ENCODE results near the gene DDX59.
A peak's percentile ranks its signal among the peaks of the same experiment; 100 is the strongest.
"Not testable (repeated sequence)": the region's sequence is repeated elsewhere in the genome, so short reads cannot be mapped to it uniquely, and the experiment has no call there.

The DDX59 gene

GRCh38 chr1:200670242-200671118 lies 773 bp upstream of the DDX59 start:
- peak; percentile 82 for DNase-seq (ENCODE audit: low spot score)

- DNase-seq (ENCODE audit: low spot score): peak; percentile 5
These were observed 993 bp downstream of the DDX59 start for GRCh38 chr1:200668514-200669313.

- DNase-seq (ENCODE audit: low spot score): no peak
These were observed 3.4 kb downstream of the DDX59 start for GRCh38 chr1:200666309-200666708.

- no peak for DNase-seq (ENCODE audit: low spot score)
These were observed 3.8 kb downstream of the DDX59 start for GRCh38 chr1:200665861-200666260.

- DNase-seq (ENCODE audit: low spot score): no peak
These were observed 9.0 kb downstream of the DDX59 start for GRCh38 chr1:200660719-200661118.

GRCh38 chr1:200659269-200659668 lies 10.4 kb downstream of the DDX59 start:
- peak; percentile 48 for DNase-seq (ENCODE audit: low spot score)

- DNase-seq (ENCODE audit: low spot score): no peak
These were observed 11.5 kb downstream of the DDX59 start for GRCh38 chr1:200658037-200658818.

- DNase-seq (ENCODE audit: low spot score): no peak
These were observed 15.0 kb downstream of the DDX59 start for GRCh38 chr1:200654660-200655059.

- DNase-seq (ENCODE audit: low spot score): no peak
These were observed 16.7 kb downstream of the DDX59 start for GRCh38 chr1:200653022-200653462.

- no peak for DNase-seq (ENCODE audit: low spot score)
These were observed 17.3 kb downstream of the DDX59 start for GRCh38 chr1:200652378-200652777.

GRCh38 chr1:200646515-200646914 lies 23.2 kb downstream of the DDX59 start:
- DNase-seq (ENCODE audit: low spot score): no peak

- DNase-seq (ENCODE audit: low spot score): no peak
These were observed 25.7 kb downstream of the DDX59 start for GRCh38 chr1:200644021-200644420.

GRCh38 chr1:200642481-200642880 lies 27.2 kb downstream of the DDX59 start:
- no peak for DNase-seq (ENCODE audit: low spot score)

- no peak for DNase-seq (ENCODE audit: low spot score)
These were observed 28.7 kb downstream of the DDX59 start for GRCh38 chr1:200640963-200641401.

- DNase-seq (ENCODE audit: low spot score): no peak
These were observed 29.2 kb downstream of the DDX59 start for GRCh38 chr1:200640373-200640962.

- DNase-seq (ENCODE audit: low spot score): no peak
These were observed 31.6 kb downstream of the DDX59 start for GRCh38 chr1:200638073-200638472.

GRCh38 chr1:200636681-200637080 lies 33.0 kb downstream of the DDX59 start:
- DNase-seq (ENCODE audit: low spot score): no peak

- DNase-seq (ENCODE audit: low spot score): no peak
These were observed 35.2 kb downstream of the DDX59 start for GRCh38 chr1:200634261-200635122.

- no peak for DNase-seq (ENCODE audit: low spot score)
These were observed 38.3 kb downstream of the DDX59 start for GRCh38 chr1:200631375-200631774.

- DNase-seq (ENCODE audit: low spot score): not testable (repeated sequence)
These were observed 39.2 kb downstream of the DDX59 start for GRCh38 chr1:200630515-200630899.

Data from SW480 (cell line).